B cell (primary cell): ENCODE results near the gene EGFR. TPM values are rescaled to one million over a fixed set of nuclear protein-coding genes. Genes with fewer than 3 reads are reported as not detected.

Experiments
- ATAC-seq: fragments of 200-7000 bp; cut with Tn5 transposase; one replicate; pipeline ENCODE4 v1.10.0; 2021; ENCODE audit warnings: low read depth, mild to moderate bottlenecking, moderate number of reproducible peaks, moderate library complexity
- CTCF ChIA-PET: fragments of 350-600 bp; sonication (Branson Sonifier 250); formaldehyde crosslinking; loops from one replicate; lab custom pipeline; 2021; ENCODE audit warnings: antibody characterized with exemption, inconsistent platforms; lab: Charles Lee
- POLR2A ChIA-PET: fragments of 350-600 bp; sonication (Branson Sonifier 250); formaldehyde crosslinking; loops from one replicate; lab custom pipeline; 2021; ENCODE audit warnings: antibody characterized with exemption; lab: Charles Lee
- DNase-seq: peaks from one replicate; pipeline ENCODE4 v3.0.0; 2013
- H2AFZ ChIP-seq: 2 replicates; pipeline ENCODE4 v1.6.1; 2012; ENCODE audit warnings: mild to moderate bottlenecking, low read depth, low read length; ENCODE audit not compliant: insufficient read depth, poor library complexity, severe bottlenecking
- H3K27ac ChIP-seq, 2 donors: 1 replicate in 1 of 2; 2 replicates in 1 of 2; pipeline ENCODE4 v1.5.1; 2012 to 2013; ENCODE audit warnings: low read length in 2 of 2, mild to moderate bottlenecking in 2 of 2, moderate library complexity in 1 of 2
- H3K27me3 ChIP-seq, 4 experiments: fragments of 200-600 bp in 1 of 4; sonication (generic) in 1 of 4; replicated peaks in 1 of 4; 1 replicate in 2 of 4; 2 replicates in 2 of 4; pipeline versions ENCODE4 v1.6.1 to v1.7.0; 2013 to 2016; ENCODE audit warnings: low read length in 3 of 4, mild to moderate bottlenecking in 2 of 4, mixed read lengths in 1 of 4, moderate library complexity in 1 of 4; ENCODE audit not compliant: insufficient read depth in 4 of 4, control insufficient read depth in 3 of 4; ENCODE audit errors: control extremely low read depth in 1 of 4
- H3K36me3 ChIP-seq, 2 experiments: replicated peaks in 1 of 2; 1 replicate in 1 of 2; 2 replicates in 1 of 2; pipeline versions ENCODE4 v1.6.1 to v1.7.1; 2013; ENCODE audit warnings: low read length in 1 of 2; ENCODE audit not compliant: insufficient read depth in 2 of 2, control insufficient read depth in 1 of 2; ENCODE audit errors: control extremely low read depth in 1 of 2, extremely low read depth in 1 of 2
- H3K4me1 ChIP-seq, 2 donors: fragments of 200-600 bp in 1 of 2; sonication (generic) in 1 of 2; 1 replicate in 1 of 2; 2 replicates in 1 of 2; pipeline versions ENCODE4 v1.5.1 to v1.6.1; 2013 to 2017; ENCODE audit warnings: low read length in 2 of 2; ENCODE audit not compliant: control insufficient read depth in 2 of 2, insufficient read depth in 2 of 2
- H3K4me2 ChIP-seq: replicated peaks from 2 replicates; pipeline ENCODE3; 2012; ENCODE audit warnings: mild to moderate bottlenecking, low read depth, low read length; ENCODE audit not compliant: poor library complexity, severe bottlenecking
- H3K4me3 ChIP-seq, 5 experiments: fragments of 200-600 bp in 1 of 5; sonication (generic) in 1 of 5; 1 replicate in 3 of 5; 2 replicates in 2 of 5; pipeline versions ENCODE4 v1.5.1 to v1.7.0; 2011 to 2016; ENCODE audit warnings: low read length in 4 of 5, mild to moderate bottlenecking in 4 of 5, low read depth in 2 of 5, control low read depth in 1 of 5, moderate library complexity in 1 of 5; ENCODE audit not compliant: insufficient read depth in 1 of 5; ENCODE audit errors: control extremely low read depth in 1 of 5, extremely low read depth in 1 of 5
- H3K79me2 ChIP-seq: fragments of 200-600 bp; sonication (generic); one replicate; pipeline ENCODE4 v1.6.0; 2016; ENCODE audit warnings: low read length; ENCODE audit not compliant: control insufficient read depth, insufficient read depth
- H3K9ac ChIP-seq: fragments of 200-600 bp; sonication (generic); 2 replicates; pipeline ENCODE4 v1.6.1; 2017; ENCODE audit warnings: mild to moderate bottlenecking, low read length, moderate library complexity
- H3K9me3 ChIP-seq, 3 donors: one replicate each; pipeline versions ENCODE4 v1.6.1 to v1.7.1; 2013; ENCODE audit warnings: low read length in 2 of 3; ENCODE audit not compliant: control insufficient read depth in 2 of 3, insufficient read depth in 1 of 3; ENCODE audit errors: control extremely low read depth in 1 of 3
- H4K20me1 ChIP-seq: 2 replicates; pipeline ENCODE4 v1.6.0; 2012; ENCODE audit warnings: mild to moderate bottlenecking, low read length; ENCODE audit not compliant: insufficient read depth, control insufficient read depth, poor library complexity, severe bottlenecking
- H3K27ac Mint-ChIP-seq: one replicate; pipeline ENCODE4 v1.8.0; 2021; ENCODE audit warnings: mixed read lengths
- H3K27me3 Mint-ChIP-seq: one replicate; pipeline ENCODE4 v1.8.0; 2021; ENCODE audit warnings: mixed read lengths
- H3K4me1 Mint-ChIP-seq: one replicate; pipeline ENCODE4 v1.8.0; 2021; ENCODE audit warnings: mixed read lengths
- H3K4me3 Mint-ChIP-seq: one replicate; pipeline ENCODE4 v1.8.0; 2021; ENCODE audit warnings: mixed read lengths
- H3K9me3 Mint-ChIP-seq: one replicate; pipeline ENCODE4 v1.8.0; 2022; ENCODE audit warnings: mixed read lengths; ENCODE audit not compliant: insufficient read depth
- CTCF ChIP-seq: fragments of 200-600 bp; IDR thresholded peaks from one replicate; pipeline ENCODE4 v1.8.0; 2022; ENCODE audit warnings: antibody characterized with exemption, mild to moderate bottlenecking
- EZH2 ChIP-seq: IDR thresholded peaks from 2 replicates; pipeline ENCODE4 v1.6.1; 2012; ENCODE audit warnings: borderline replicate concordance, low read depth, mild to moderate bottlenecking, moderate library complexity, low read length; ENCODE audit not compliant: insufficient read depth, poor library complexity, severe bottlenecking
- WGBS: methylation state at CpG from one replicate; pipeline ENCODE4 v1.1.5; 2013; ENCODE audit warnings: missing lambda C conversion rate; ENCODE audit not compliant: insufficient coverage; 5-methylcytosine and 5-hydroxymethylcytosine counted together
- intact Hi-C: fragments of 100-400 bp; cut with micrococcal nuclease; formaldehyde crosslinking; loops from one replicate; pipeline ENCODE4 v1.10.0; 2022
- polyA plus RNA-seq: library from polyadenylated mRNA; depleted of rRNA; stranded (reverse); fragments of >200 nt; gene quantifications from 2 replicates; pipeline ENCODE4 v1.2.3, GENCODE V29; 2012
- total RNA-seq, 2 donors: library from RNA; stranded (reverse); fragments of 120-200 nt in 1 of 2; gene quantifications; 1 replicate in 1 of 2; 2 replicates in 1 of 2; pipeline versions ENCODE4 v1.2.3 to v1.2.4, GENCODE V29; 2013 to 2022

The EGFR gene
- total and polyA plus RNA-seq, 2 donors (not counting 1 experiment from before 2014, with no cell fraction given) = not detected

GRCh38 chr7:55099066-55099820 is 80.4 kb downstream of the EGFR start:
- ChIA-PET POLR2A (no interaction called here), CTCF (no interaction called here)
- intact Hi-C loops = no loop called here
- no peak overlapping the region for H2AFZ ChIP-seq
- H3K4me1 ChIP-seq = no peaks in the 10 kb centered on the region
- WGBS = 85% methylated on average over 9 of the region's 9 CpGs
- H3K36me3 ChIP-seq = no peaks in the 10 kb centered on the region
- no peaks in the 10 kb centered on the region for H4K20me1 ChIP-seq
- H3K27ac Mint-ChIP-seq = no peak overlapping the region
- H3K27me3 Mint-ChIP-seq = peaks cover 32% of the 10 kb centered on the region
- H3K27ac ChIP-seq = no peak overlapping the region
- H3K9me3 ChIP-seq = peaks cover 0 to 6% (median 0%) of the 10 kb centered on the region in 3 donors
- no peak overlapping the region for H3K4me3 ChIP-seq
- DNase-seq (no peak), ATAC-seq (no peak)
- H3K4me2 ChIP-seq = no peak overlapping the region
- H3K4me1 Mint-ChIP-seq = no peaks in the 10 kb centered on the region
- H3K9me3 Mint-ChIP-seq = no peaks in the 10 kb centered on the region
- H3K9ac ChIP-seq = no peak overlapping the region
- peaks cover 0 to 9% (median 1%) of the 10 kb centered on the region in 4 experiments for H3K27me3 ChIP-seq
- no peak overlapping the region for H3K4me3 Mint-ChIP-seq
- H3K79me2 ChIP-seq = no peaks in the 10 kb centered on the region
- TF ChIP-seq CTCF (no peak), EZH2 (no peak)

GRCh38 chr7:55099821-55100543 is 81.2 kb downstream of the EGFR start:
- WGBS = 77% methylated on average over 3 of the region's 8 CpGs
- H3K27ac Mint-ChIP-seq = no peak overlapping the region
- ChIA-PET POLR2A (no interaction called here), CTCF (no interaction called here)
- Histone ChIP-seq H3K27ac (no peak overlapping the region), H3K9ac (no peak overlapping the region), H3K4me1 (no peaks in the 10 kb centered on the region), H3K4me2 (no peak overlapping the region), H2AFZ (no peak overlapping the region), H3K36me3 (no peaks in the 10 kb centered on the region), H3K4me3 (no peak overlapping the region), H4K20me1 (no peaks in the 10 kb centered on the region), H3K27me3 (peaks cover 0 to 9% (median 0%) of the 10 kb centered on the region in 4 experiments), H3K79me2 (no peaks in the 10 kb centered on the region), H3K9me3 (peaks cover 0 to 6% (median 0%) of the 10 kb centered on the region in 3 donors)
- intact Hi-C loops = no loop called here
- no peak overlapping the region for H3K4me3 Mint-ChIP-seq
- H3K27me3 Mint-ChIP-seq = peaks cover 34% of the 10 kb centered on the region
- TF ChIP-seq EZH2 = no peak
- TF ChIP-seq CTCF = no peak
- ATAC-seq (no peak), DNase-seq (no peak)
- H3K4me1 Mint-ChIP-seq = no peaks in the 10 kb centered on the region
- no peaks in the 10 kb centered on the region for H3K9me3 Mint-ChIP-seq
